ENCODE results near the gene PCNT.

PCNT gene

DNA sequence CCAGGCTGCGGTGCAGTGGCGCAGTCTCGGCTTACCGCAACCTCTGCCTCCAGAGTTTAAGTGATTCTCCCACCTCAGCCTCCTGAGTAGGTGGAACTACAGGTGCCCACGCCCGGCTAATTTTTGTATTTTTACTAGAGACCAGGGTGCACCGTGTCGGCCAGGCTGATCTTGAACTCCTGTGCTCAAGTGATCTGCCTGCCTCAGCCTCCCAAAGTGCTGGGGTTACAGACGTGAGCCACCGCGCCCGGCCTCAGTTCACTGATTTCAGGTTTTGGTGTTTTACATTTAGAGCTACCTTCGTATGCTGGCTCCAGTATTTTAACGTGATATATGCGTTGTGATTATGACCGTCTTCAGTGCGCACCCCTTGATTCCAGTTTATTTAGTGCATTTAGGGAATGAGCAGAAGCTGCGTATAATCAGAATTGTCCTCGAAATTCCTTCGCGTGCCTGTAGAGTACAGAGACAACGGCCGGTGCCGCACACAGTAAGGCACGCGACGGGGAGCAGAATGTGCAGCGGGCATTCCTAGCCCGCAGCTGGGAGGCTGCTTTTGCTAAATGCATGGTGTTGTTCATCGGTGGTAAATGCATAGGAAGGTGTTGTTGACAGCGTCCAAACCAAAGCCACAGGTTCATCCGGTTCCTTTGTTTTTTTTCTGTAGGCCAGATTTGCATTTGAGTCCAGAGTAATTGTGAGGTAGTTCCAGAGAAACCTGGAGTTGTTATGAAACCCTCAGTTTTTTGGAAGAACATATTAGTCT lies 85.9 kb downstream of the PCNT start:
- no peak for DNase-seq

DNA sequence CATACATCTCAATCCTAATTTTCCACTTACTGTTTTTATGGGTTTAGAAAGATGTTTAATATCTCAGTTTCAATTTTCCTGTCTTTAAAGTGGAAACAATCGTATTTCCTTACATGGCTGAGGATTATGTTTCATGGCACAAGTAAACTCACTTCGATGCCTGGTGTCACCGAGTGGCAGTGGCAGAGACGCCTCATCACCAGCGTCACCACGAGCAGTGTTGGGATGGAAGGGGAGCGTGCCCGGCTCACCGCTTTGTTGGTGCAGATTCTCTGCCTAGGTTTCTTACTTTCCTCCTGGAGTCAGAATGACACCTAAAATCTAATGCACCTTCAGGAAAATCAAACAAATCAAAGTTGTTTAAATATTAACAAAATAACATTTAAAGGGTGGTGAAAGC lies 86.6 kb downstream of the PCNT start:
- DNase-seq, result no peak

GRCh38 chr21:46411236-46411635 lies 87.3 kb downstream of the PCNT start:
- no peak for DNase-seq

- DNase-seq, result no peak
These were observed 87.7 kb downstream of the PCNT start for GRCh38 chr21:46411691-46412090.

DNA sequence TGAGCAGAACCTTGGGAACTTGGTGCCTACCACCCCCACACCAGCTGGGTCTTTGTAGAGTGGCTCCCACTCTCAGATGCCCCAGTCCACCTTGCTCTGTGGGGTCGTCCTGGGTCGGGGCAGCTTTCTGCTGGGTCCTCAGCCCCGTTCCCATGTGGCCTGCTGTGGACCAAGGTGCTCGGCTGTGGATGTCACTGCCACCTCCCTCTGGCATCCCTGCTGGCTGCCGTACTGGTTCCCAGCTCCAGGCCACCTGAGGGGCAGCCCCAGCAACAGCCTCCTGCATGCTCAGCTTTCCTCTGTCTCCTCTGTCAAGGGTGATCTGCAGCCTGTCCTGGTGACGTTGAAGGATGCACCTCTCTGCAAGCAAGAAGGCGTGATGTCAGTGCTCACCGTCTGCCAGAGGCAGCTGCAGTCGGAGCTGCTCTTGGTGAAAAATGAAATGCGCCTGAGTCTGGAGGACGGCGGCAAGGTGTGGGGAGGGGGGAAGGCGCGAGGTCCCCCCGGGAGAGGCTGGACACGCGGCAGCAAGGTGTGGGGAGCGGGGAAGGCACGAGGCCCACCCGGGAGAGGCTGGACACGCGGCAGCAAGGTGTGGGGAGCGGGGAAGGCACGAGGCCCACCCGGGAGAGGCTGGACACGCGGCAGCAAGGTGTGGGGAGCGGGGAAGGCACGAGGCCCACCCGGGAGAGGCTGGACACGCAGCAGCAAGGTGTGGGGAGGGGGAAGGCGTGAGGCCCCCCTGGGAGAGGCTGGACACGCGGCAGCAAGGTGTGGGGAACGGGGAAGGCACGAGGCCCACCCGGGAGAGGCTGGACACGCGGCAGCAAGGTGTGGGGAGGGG lies 88.8 kb downstream of the PCNT start:
- DNase-seq, result no peak

DNA sequence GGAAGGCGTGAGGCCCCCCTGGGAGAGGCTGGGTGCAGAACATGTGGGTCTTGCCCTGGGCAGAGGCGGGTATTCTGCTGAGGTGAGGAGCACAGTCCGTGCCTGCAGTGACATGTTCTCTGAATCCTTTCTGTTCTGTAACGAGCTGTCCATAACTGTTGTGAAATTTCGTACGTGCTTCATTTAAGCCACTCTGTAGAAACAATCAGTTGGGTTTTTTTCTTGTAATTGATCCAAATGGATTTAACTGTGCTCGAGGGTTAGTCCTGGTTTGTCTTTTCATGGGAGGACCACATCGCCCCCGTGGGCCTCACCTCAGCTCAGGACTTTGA lies 89.4 kb downstream of the PCNT start:
- no peak for DNase-seq

- no peak for DNase-seq
These were observed 91.0 kb downstream of the PCNT start for GRCh38 chr21:46414965-46415275.

DNA sequence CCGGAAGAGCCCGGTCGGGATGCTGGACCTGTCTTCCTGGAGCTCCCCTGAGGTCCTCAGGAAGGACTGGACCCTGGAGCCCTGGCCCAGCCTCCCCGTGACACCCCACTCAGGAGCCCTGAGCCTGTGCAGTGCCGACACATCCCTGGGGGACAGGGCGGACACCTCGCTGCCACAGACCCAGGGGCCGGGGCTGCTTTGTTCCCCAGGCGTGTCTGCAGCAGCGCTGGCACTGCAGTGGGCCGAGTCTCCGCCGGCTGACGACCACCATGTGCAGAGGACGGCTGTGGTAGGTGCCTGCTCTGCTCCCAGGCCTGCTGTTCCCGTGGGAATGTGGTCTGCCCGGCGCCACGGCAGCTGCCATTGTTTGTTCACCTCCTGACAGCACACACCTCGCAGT lies 92.6 kb downstream of the PCNT start:
- no peak for DNase-seq

DNA sequence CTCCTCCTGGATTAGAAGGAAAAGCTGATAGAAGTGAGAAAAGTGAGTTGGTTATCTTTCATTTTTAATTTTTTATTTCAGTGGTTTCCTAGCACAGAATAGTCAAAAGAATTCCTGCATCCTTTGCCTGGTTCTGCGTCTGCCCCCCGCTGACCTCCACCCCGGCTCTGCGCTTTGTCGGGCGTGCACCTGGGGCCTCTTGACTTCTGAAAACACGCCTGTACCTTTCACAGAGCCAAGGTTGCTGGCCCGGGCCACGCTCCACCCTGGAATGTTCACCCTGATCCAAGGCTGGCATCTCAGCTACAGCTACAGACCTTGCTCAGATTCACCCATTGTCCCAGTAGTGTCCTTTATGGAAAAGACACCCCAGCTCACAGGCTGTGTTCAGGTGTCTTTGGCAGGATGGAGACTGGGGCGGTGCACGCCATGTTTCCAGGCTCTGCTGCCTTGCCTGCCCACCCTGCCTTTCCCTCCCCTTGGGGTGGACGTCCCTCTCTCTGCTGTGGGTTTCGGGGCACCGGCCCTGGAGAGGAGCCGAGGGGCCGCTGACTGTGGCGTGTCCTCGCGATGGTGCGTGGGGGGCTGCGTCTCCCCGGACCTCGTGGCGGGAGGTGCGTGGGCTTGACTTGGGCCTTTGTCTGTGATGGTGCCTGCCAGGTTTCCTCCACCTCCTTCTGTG lies 94.5 kb downstream of the PCNT start:
- DNase-seq, result no peak

- DNase-seq, result no peak
These were observed 96.6 kb downstream of the PCNT start for GRCh38 chr21:46420241-46421190.

DNA sequence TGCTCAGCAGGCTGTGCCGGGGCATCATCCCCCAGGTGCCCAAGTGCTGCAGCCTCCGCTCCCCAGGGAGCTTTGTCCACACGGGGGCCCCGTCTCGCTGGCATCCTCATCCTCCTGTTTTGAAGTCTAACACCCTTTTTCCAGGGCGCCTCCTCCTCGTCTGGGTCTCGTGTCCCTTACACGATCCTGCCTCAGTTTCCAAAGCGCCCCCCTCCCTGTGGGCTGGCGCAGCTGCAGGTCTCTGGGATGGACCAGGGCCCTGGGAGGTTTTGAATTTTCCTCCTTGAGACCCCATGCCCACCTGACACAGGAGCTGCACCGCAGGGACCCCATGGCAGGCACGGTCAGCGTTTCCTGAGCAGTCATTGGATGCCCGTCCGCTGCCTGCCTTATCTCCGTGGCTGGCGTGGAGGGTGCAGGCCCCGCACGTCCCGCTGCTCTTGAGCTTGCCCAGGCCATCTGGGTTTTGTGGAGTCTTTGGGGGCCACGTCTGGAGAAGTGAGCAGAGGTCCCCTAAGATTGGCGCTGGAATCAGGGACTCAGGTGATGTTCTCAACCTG lies 97.3 kb downstream of the PCNT start:
- DNase-seq, result no peak

DNA sequence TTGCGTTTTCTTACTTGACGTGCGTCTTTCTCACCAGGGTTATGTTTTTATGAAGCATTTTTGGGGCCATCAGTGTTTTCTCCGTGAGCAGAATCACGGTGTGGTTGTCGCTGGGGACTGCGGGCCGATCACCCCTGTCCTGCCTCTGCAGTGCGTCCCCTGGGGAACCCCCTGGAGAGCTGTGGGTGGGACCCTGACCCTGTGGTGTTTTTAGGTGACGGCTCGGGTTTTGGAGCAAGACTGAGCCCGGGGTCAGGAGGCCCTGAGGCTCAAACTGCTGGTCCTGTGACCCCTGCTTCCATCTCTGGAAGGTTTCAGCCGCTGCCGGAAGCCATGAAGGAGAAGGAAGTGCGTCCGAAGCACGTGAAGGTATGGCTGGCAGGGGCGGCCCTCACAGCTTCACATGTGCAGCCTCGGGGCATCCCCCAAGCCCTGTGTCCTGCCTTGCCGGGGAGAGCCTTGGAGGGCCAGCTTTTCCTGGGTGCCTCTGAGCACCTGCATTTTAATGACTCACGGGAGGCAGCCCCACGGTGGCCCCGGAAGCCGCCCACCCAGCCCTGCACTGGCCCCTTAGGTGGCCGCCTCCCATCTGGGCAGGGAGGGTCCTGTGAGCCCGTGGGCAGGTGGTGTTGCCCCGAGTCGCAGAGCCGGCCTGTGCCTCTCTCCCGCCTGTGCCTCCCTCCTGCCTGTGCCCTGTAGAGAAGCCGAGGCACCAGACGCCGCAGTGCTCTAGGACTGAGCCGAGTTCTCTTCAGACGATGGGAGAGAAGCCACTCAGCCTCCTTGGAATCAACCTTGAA lies 98.0 kb downstream of the PCNT start:
- DNase-seq, result no peak

- DNase-seq, result no peak
These were observed 98.8 kb downstream of the PCNT start for GRCh38 chr21:46422636-46423241.

- DNase-seq, result no peak
These were observed 99.6 kb downstream of the PCNT start for GRCh38 chr21:46423546-46424038.

DNA sequence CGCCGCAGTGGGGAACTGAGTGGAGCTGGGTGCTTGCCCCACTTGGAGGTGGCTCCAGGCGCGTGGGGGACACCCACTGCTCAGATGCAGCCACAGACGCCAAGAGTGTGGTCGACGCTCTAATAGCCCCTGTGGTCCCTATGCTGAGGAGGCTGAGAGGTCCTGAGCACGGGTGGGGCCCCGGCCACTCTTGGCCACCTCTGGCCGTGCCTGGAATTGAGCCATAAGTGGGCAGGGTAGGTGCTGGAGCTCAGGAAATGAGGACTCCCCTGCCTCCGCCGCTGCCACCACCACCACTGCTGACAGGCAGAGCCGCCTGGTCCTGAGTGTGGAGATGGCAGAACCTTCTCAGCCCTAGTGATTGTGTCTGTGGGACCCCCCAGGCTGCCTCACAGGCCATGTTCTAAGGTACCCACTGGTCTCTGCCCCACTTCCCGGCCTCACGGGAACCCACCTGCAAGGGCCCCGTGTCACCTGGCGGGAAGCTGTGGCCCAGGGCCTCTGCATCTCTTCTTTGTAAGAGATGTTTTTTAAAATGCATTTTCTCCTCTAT lies 100.2 kb downstream of the PCNT start:
- DNase-seq, result no peak

GRCh38 chr21:46424621-46425020 lies 100.7 kb downstream of the PCNT start:
- no peak for DNase-seq

DNA sequence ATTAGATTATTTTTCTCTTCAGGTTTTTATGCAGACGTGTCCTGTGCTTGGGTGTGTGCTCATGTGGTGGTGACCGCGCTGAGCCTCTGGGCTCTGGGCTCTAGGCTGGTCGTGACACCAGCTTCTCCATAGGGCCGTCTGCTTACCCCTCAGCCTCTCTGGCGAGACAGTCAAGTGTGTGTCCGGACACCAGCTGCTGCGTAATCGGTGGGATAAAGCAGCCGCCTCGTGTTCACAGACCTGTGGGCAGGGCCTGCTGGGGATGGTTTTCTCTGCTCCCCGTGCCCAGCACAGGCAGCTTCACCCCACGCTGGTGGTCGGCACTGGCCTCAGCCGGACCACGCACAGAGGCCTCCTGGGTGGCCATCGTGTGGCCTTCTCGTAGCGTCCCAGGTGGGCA lies 101.1 kb downstream of the PCNT start:
- no peak for DNase-seq

GRCh38 chr21:46425571-46425970 lies 101.6 kb downstream of the PCNT start:
- no peak for DNase-seq

- no peak for DNase-seq
These were observed 102.5 kb downstream of the PCNT start for GRCh38 chr21:46426313-46427046.

DNA sequence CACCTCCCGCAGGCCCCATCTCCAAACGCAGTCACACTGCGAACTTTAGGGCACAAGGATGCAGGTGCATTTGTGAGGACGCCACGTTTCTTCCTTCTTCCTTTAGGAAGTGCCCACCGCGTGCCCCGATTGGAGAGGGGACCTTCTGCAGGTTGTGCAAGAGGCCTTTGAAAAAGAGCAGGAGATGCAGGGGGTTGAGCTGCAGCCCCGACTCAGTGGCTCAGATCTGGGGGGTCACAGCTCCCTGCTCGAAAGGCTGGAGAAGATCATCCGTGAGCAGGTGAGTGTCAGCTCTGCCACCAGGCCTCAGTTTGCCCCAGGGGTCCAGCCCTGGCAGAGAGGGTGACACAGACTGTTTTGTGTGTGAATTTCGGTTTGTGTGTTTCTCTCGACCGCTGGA lies 103.6 kb downstream of the PCNT start:
- DNase-seq, result no peak

Data from activated CD4-positive, alpha-beta T cell treated with anti-CD3 and anti-CD28 coated beads, Interleukin-10, Interleukin-2, amounts not matched to agents 100 ng/mL and 50 ng/mL, durations not matched to agents 16 hours and 8 hours (primary cell).